Gastroesophageal sphincter (tissue), 4 donors: ENCODE results near the gene ECEL1. TPM values are rescaled to one million over a fixed set of nuclear protein-coding genes. Genes with fewer than 3 reads are reported as not detected.

ENCODE experiments used
- ATAC-seq: fragments of 150-250 bp; one replicate; pipeline ENCODE4 v1.9.1; 2016; ENCODE audit warnings: mild to moderate bottlenecking, moderate library complexity
- H3K27ac ChIP-seq, 4 donors: fragments of 200-600 bp; sonication (generic) in 3 of 4; 1 replicate in 3 of 4; 2 replicates in 1 of 4; pipeline ENCODE4 v1.5.1; 2016 to 2019
- H3K27me3 ChIP-seq: fragments of 200-600 bp; sonication (generic); one replicate; pipeline ENCODE4 v1.5.1; 2019
- H3K36me3 ChIP-seq, 2 donors: fragments of 200-600 bp; sonication (generic); one replicate each; pipeline ENCODE4 v1.5.1; 2019; ENCODE audit warnings: control low read depth in 1 of 2
- H3K4me1 ChIP-seq, 3 donors: fragments of 200-600 bp; sonication (generic); 1 replicate in 2 of 3; 2 replicates in 1 of 3; pipeline ENCODE4 v1.5.1; 2016 to 2019; ENCODE audit warnings: control low read depth in 2 of 3
- H3K4me3 ChIP-seq, 2 donors: fragments of 200-600 bp; sonication (generic); one replicate each; pipeline ENCODE4 v1.5.1; 2019; ENCODE audit warnings: mild to moderate bottlenecking in 1 of 2, moderate library complexity in 1 of 2
- H3K9me3 ChIP-seq, 3 donors: fragments of 200-600 bp; sonication (generic); one replicate each; pipeline ENCODE4 v1.5.1; 2017 to 2019; ENCODE audit warnings: control low read depth in 2 of 3
- EP300 ChIP-seq: sonication (generic); formaldehyde crosslinking; IDR thresholded peaks from one replicate; pipeline ENCODE4 v1.6.1; 2017; ENCODE audit warnings: antibody characterized with exemption, mild to moderate bottlenecking
- POLR2A ChIP-seq, 2 donors: fragments of 450-650 bp; IDR thresholded peaks; one replicate each; pipeline ENCODE4 v1.6.1; 2017; ENCODE audit warnings: antibody characterized with exemption in 2 of 2, mild to moderate bottlenecking in 2 of 2, moderate library complexity in 1 of 2
- POLR2AphosphoS5 ChIP-seq: sonication (generic); formaldehyde crosslinking; IDR thresholded peaks from one replicate; pipeline ENCODE4 v1.6.1; 2017; ENCODE audit warnings: antibody characterized with exemption
- WGBS, 2 donors: methylation state at CpG; one replicate each; pipeline ENCODE4 v1.1.5; 2018; ENCODE audit warnings: low coverage in 1 of 2; 5-methylcytosine and 5-hydroxymethylcytosine counted together
- total RNA-seq, 4 donors: library from RNA; depleted of rRNA; stranded (reverse); fragments of >200 nt; gene quantifications; one replicate each; pipeline ENCODE4 v1.1.0, GENCODE V29; 2016

ECEL1 gene
- total RNA-seq, 4 donors from 2014 or later: 1.1 to 1.4 TPM; not detected in 2

DNA sequence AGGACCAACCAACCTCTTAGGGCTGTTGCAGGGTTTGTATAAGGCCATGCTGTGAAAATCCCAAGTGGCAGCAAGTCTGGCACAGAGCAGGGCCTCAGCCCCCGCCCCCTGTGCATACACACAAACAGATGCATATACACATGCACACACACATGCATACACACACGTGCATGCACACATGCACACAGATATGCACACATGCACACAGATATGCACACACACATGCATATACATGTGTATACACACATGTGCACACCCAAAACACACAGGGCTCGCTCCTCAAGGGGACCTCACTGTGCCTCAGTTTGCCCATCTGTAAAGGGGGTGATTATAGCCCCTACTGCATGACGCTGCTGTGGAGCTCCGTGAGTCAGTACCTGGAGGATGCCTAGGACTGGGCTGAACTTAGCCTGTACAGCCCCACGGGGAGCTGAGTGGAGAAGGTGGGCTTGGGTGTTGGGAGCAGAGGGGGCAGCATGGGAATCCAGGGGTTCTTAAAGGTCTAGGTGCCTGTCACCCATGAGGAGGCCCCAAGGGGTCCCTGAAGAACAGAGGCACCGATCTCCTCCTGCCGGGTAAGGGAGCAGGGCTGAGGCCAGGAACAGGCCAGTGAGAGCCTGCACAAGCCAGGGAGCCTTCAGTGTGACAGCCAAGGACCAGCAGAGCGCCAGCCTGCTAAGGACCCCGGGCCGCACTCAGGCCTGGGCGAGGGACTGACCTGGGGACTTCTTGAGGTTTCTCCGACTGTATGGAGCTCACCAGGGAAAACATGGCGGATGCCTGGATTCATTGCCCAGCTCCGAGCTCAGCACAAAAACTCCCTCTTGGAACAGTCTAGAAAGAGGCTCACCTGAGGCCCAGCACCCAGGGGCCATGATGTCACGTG, 55.7 kb downstream of the ECEL1 start:
- H3K27ac ChIP-seq: no peak overlapping the region
- H3K27me3 ChIP-seq: peaks cover 12% of the 10 kb centered on the region
- H3K4me3 ChIP-seq: no peak overlapping the region
- no peaks in the 10 kb centered on the region for H3K36me3 ChIP-seq
- no peak for ATAC-seq
- no peaks in the 10 kb centered on the region for H3K4me1 ChIP-seq
- no peaks in the 10 kb centered on the region for H3K9me3 ChIP-seq
- TF ChIP-seq POLR2A (IDR thresholded peaks at IDR 0.05) (no peak), POLR2AphosphoS5 (no peak), EP300 (no peak)
- 96% methylated on average over 3 of the region's 16 CpGs; no CpG with 5 or more reads in 1 of the 2 donors for WGBS, 2 donors

Other genes starting within 250 kb of the ECEL1 start
- not detected for gene ALPP, start 109.1 kb downstream of the ECEL1 start, total RNA-seq
- gene ALPG, start 81.0 kb downstream of the ECEL1 start, total RNA-seq: not detected
- not detected for gene ALPI, start 31.7 kb downstream of the ECEL1 start, total RNA-seq
- gene PRSS56, start 32.6 kb upstream of the ECEL1 start, total RNA-seq: not detected
- gene CHRND, start 38.3 kb upstream of the ECEL1 start, total RNA-seq: not detected
- not detected for gene CHRNG, start 51.9 kb upstream of the ECEL1 start, total RNA-seq
- 1 to 10 TPM; 1.2 to 6.5 (median 2.8) TPM for gene TIGD1, start 62.7 kb upstream of the ECEL1 start, total RNA-seq
- 10 to 100 TPM; 41.6 to 61.6 (median 51.1) TPM for gene EIF4E2, start 62.9 kb upstream of the ECEL1 start, total RNA-seq
- gene EFHD1, start 145.8 kb upstream of the ECEL1 start, total RNA-seq: 10 to 100 TPM in 3 of 4 donors, 1 to 10 TPM in 1; 9.3 to 23.3 (median 17.5) TPM
- gene GIGYF2, start 209.5 kb upstream of the ECEL1 start, total RNA-seq: 10 to 100 TPM; 62.6 to 88.3 (median 67.7) TPM